NCI-H1694 treated with DMSO at 0.1 percent for 48 hours (cell line): Measurements from ENCODE around the gene PRSS56.
"Not testable (repeated sequence)": the region's sequence is repeated elsewhere in the genome, so short reads cannot be mapped to it uniquely, and the experiment has no call there.

ENCODE experiments used
- DNase-seq: peaks from one replicate; lab custom pipeline; 2025; lab: John Stamatoyannopoulos, UW

PRSS56 gene

DNA sequence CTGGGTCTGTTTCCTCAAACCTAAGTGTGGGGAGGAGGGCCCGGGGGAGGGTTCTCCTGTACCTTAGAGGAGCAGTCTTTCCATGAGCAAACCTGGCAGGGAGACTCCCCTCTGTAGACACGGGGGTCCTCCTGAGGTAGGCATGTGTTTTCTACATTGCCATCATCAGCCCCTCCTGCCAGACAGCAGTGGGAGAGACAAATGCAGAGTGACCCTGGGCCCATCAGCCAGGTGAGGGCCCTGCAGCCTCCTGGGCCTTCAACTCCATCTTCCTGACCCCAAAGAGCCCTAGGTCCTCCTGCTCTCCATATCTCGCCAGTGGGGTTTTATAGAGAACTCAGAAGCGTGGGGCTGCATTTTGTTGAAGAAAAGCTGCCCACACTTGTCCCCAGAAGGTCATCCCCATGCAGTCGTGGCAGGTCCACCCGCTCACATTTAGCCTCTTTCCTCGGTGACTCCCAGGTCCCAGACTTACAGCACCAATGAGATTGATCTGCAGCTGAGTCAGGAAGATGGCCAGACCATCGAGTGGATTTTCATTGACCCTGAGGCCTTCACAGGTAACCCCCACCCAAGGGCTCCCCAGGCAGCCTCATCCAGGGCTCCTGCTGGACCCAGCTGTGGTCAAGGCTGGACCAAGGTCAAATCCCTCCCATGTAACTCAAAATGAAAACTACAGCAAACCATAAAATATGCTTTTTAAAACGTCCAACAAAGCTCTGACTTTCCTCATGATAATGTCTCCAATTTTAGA, 21.9 kb downstream of the PRSS56 start:
- no peak for DNase-seq

DNA sequence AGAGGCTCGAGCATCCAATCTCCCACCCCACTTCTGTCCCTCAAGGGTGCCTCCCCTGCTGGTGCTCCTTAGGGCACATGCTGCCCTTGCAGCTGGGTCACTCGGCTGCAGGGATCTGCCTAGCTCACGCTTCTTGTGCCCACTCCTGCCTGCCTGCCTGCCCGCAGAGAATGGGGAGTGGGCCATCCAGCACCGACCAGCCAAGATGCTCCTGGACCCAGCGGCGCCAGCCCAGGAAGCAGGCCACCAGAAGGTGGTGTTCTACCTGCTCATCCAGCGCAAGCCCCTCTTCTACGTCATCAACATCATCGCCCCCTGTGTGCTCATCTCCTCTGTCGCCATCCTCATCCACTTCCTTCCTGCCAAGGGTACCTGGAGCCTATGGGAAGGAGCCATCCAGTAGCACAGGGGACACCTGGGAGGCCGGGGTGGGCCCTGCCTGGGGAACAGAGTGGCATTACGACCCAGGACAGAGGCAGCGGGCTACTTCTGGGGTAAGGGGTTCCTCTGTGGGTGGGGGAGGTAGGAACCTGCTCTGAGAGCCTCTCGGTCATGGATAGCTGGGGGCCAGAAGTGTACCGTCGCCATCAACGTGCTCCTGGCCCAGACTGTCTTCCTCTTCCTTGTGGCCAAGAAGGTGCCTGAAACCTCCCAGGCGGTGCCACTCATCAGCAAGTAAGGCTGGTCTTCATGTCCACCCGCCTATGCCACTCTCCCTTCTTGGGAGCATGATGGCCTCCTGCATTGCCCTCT, 22.7 kb downstream of the PRSS56 start:
- DNase-seq, result no peak

DNA sequence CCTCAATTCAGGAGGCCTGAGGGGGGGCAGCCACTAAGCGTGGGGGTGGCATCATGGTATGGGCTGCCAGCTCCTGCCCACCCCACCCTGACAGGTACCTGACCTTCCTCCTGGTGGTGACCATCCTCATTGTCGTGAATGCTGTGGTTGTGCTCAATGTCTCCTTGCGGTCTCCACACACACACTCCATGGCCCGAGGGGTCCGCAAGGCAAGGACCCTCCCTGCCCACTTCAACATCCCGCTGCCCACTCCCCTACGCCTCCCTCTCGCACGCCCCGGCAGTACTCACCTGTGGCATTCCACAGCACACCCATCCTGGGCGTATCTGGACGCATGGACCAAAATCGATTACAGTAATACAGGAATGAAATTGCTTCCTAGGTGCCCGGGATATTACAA, 23.3 kb downstream of the PRSS56 start:
- DNase-seq, result no peak

DNA sequence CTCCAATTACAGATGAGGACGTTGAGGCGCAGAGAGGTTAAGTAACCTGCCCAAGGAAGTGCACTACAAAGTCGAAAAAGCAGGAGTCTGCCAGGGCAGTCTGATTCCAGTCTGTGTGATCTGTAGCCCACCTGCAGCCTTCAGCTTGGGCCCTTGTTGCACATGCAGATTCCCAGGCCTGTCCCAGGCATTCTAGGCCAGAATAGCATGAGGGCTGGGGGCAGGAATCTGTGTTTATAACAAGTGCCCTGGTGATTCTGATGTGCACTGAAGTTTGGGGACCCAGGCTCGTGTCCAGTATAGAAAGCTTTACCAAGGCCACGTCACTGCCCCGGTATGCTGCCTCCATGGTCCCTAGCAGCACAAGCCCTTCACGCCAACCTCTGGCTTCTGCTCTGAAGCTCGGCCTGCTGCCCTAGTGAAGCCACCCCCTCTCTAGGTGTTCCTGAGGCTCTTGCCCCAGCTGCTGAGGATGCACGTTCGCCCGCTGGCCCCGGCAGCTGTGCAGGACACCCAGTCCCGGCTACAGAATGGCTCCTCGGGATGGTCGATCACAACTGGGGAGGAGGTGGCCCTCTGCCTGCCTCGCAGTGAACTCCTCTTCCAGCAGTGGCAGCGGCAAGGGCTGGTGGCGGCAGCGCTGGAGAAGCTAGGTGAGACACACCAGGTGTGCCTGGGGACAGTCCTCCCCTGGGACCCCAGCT, 23.9 kb downstream of the PRSS56 start:
- DNase-seq, result no peak

DNA sequence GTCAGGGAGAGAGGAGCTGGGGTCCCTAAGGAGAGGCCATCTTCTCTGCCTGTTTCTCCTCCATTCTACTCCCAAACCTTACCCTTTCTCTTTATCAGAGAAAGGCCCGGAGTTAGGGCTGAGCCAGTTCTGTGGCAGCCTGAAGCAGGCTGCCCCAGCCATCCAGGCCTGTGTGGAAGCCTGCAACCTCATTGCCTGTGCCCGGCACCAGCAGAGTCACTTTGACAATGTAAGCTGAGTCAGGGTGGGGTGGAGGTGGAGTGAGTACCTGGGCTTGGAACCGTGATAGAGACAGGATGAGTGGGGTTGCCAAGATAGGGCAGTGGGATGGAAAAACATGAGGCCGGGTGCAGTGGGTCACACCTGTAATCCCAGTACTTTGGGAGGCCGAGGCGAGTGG, 24.5 kb downstream of the PRSS56 start:
- DNase-seq, result no peak

DNA sequence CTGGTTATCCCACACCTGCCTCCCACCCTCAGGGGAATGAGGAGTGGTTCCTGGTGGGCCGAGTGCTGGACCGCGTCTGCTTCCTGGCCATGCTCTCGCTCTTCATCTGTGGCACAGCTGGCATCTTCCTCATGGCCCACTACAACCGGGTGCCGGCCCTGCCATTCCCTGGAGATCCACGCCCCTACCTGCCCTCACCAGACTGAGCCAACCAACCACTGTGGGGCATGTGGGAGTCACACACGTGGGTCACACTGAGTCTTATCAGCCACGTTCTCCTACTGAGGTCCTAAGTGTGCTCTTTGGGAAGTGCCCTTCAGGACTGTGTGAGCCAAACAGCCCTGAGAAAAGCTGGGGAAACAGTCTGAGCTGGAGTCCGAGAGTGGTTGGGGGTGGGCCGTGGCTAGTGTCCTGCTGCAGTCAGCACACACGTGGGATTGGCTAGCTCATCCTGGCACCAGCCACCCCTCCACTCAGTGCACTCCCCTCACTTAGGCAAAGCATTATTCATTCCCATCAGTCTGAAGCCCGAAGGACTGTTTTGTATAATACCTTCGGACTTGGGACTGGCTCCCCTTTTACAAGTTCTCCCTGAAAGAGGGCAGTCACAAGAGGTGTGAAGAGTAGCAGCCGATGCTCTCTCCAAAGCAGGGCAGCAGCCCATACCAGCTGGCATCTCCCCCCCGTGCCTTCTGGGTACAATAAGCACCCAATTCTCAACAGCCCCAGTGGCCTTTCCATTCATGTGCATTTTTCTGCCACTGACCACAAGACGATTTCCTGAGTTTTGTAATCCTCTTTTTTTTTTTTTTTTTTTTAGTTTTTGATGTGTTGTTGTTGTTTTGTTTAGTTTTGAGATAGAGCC, 25.6 kb downstream of the PRSS56 start:
- no peak for DNase-seq

DNA sequence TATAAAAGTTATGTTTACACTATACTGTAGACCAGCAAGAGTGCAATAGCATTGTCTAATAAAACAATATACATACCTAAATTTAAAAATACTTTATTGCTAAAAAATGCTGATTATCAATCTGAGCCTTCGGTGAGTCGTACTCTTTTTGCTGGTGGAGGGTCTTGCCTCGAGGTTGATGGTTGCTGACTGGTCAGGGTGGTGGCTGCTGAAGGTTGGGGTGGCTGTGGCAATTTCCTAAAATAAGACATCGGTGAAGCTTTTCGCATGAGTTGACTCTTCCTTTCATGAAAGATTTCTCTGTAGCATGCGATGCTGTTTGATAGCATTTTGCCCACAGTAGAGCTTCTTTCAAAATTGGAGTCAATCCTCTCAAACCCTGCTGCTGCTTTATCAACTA, 27.8 kb downstream of the PRSS56 start:
- DNase-seq, result no peak

DNA sequence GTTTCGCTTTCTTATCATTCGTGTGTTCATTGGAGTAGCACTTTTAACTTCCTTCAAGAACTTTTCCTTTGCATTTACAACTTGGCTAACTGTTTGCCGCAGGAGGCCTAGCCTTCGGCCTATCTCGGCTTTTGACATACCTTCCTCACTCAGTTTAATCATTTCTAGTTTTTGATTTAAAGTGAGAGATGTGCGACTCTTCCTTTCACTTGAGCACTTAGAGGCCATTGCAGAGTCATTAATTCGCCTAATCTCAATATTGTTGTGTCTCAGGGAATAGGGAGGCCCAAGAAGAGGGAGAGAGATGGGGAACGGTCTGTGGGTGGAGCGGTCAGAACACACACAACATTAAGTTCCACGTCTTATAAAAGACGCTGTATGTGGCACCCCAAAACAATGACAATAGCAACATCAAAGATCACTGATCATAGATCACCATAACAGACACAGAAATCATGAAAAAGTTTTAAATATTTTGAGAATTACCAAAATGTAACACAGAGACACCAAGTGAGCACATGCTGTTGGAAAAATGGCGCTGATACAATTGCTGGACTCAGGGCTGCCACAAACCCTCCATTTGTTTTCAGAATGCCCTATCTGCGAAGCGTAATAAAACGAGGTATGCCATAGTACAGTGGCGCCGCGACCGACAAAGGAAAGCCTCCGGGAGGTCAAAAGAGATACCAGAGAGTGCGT, 29.6 kb downstream of the PRSS56 start:
- DNase-seq, result no peak

DNA sequence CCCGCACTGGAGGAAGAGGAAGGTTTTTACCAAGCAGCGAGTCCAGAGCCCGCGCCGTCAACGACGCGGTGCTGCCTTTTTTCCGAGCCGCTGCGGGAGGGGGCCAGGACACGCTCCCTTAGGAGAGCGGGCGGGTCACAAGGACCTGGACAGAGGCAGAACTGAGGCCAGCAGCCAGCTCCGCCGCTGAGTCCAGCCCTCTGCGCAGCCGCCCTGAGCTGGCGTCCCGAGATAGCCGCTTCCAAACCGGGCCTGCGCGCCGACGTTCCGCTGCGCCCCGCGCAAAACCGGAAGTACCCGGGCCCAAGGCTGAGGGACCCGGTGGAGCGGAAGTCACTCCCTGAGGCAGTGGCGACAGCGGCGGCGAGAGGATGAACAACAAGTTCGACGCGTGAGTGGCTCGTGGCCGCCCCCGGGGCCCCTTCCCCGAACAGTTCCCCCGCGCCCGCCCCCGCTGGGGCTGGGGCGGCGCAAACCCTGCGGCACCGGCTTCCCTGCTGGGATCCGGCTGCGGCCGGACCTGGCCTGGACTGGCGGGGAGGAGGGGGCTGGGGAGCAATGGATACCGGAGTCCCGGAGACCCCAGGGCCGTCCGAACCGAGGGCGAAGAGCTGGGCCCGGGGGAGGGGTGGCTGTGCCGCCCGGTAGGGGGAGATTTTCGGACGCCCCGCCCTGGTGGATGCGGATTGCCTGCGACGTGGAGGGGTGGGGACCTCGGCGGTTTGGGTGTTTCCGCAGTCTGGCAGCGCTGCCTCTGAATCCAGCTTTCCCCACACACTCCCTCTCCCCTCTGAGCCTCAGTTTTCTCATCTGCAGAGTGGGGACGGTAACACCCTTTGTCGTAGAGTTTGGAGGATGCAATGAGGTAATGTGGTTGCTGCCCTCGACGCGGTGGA, 30.4 kb downstream of the PRSS56 start, which contains the start of the genes EIF4E2 and TIGD1:
Gene EIF4E2 (plus strand): TSS at position 336 of the 896 bp plus-strand sequence. CDS start 36 bp downstream, at position 372.
Gene TIGD1 (minus strand): TSS at position 204 of the 896 bp plus-strand sequence. CDS start 675 bp downstream, outside the sequence.
- DNase-seq, result peak; percentile 74

DNA sequence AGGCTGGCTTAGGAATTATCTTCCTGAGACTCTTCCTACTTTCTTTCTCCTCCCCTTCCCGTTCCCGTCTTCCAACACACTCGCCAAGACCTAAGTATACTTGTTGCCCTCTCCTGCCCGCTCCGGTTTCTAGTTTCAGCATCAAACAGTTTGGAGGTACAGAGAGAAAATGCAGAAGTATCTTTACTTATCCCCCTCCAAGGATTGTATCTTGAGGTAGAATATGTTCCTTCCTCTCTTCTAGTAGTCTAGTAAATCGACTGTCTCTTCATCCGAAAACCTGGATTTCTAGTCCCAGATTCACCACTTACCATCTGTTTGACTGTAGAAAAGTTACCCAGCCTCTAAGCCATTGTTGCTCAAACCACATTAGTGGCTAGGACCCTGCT, 31.1 kb downstream of the PRSS56 start:
- no peak for DNase-seq

DNA sequence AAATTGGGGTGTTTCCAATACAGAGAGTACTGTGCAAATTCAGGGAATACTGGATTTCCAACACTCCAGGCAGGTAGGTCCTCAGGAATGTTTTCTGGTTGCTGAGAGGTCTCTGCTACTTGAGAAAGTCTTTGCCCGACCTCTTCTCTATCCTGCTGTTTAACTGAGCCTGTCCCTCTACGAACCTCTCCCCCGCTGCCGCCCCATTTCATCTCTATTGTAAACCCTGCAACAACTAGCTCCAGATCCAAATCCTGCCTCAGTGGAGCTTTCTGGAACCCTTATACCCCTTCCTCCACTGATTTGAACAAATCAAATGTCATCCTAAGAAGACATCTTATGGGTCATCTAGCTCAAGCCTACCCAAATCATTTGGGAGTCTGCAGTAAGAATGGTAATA, 31.6 kb downstream of the PRSS56 start:
- no peak for DNase-seq

DNA sequence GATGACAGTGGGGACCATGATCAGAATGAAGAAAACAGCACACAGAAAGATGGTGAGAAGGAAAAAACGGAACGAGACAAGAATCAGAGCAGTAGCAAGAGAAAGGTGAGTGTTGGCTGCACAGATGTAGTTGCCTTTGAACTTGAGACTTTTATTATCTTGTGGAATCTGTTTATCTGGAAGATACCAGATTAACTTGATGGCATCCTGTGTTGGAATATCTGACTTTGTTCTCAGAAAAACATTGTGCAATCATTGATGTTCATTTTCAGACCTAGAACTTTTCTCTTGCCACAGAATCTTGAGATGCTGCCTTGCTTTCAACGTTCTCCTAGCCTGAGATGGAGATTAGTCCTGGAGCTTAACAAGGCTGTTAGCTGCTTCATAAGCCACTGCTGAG, 36.2 kb downstream of the PRSS56 start:
- DNase-seq, result no peak

DNA sequence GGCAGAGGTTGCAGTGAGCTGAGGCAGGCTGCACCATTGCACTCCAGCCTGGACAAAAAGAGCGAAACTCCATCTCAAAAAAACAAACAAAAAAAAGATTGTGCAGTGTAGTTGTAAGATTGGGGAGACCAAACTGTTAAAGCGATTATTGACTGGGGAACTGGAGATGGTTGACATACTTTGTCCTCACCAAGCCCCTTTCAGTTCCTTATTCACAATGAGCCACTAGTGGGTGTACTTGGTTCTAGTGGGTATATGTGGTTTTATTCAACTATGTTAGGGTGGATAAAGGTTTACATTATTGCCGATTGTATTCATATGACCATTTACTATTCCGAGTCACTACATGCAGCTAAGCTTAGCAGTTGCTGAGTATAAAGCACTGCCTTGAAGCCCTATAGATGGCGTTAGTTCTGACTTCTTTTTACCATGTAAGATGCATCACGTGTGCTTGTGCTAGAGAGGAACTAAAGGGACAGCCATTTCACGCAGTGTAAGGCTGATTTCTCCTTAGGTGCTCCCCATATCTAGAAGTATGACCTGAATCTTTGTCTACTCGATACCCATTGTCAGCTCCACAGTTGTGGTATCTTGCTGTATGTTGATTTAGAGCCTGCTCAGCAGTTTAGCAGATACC, 42.4 kb downstream of the PRSS56 start:
- no peak for DNase-seq

DNA sequence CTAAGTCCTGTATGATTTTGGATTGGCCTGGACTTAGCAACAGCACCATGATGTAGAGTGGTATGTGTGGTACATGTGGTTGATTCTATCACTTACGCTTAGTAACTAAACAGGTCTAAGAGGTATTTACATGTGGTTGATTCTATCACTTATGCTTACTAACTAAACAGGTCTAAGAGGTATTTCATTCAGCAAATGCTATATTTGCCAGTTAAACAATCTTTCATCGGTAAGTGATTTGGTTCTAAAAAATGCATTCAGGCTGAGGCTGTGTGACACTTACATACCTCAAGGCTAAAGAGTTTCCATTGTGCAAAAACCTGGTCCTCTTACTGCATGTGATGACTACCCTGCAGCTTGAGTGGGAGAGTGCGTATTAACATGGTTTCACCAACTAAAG, 43.4 kb downstream of the PRSS56 start:
- no peak for DNase-seq

DNA sequence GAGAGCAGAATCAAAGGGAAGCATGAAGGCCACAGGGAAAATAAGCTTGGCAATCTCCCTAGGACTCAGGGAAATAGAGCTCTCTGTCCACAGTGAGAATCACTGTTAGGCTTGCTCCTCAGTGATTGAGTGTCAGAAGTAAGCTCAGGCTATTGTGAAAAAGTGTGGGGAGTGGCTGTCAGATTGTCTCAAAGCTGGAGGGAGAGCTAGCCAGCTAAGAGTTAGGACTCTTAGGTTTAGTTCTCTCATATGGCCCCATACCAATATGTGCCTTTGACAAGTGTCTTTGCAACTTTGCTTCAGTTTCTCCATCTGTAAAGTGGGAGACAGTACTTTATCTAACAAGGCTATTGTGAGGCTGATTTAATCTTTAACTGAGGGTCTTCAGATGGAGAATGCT, 47.5 kb downstream of the PRSS56 start:
- no peak for DNase-seq

DNA sequence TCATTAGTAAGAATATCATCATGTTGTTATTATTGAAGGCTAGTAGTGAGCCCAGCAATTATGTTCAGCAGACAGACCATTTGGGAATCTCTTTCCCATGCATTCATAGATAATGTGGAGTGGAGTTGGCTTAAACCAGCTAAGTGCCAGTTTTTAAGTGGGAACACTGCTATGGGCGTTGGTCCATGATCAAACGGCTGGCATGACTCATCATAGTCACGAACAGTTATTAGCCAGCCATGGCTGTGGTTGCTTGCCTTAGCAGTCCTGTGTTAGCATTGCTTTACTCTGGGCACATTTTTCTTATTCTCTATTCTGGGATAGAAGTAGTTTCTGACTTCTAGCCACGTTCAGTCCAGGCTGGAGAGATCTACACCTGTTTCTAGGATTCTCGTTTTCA, 48.0 kb downstream of the PRSS56 start:
- no peak for DNase-seq

DNA sequence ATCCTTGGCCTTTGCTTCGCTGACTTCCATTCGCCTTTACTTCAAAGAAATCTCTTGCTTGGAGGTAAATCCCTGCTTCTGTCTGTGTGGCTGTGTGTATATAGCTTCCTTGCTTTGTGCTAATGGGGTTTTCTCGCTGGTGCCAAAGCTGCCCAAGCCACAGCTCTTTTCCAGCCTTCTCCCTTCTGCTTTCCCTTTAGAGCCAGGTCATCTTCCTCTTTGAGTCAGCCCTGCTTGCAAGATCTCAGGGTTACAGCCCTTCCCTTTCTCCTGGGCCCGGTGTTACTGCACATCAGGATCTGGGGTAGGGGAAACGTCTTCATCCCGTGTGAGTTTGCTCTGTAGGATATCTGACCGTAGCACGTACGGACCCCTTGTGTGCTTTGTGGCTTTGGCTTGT, 49.4 kb downstream of the PRSS56 start:
- DNase-seq, result no peak

DNA sequence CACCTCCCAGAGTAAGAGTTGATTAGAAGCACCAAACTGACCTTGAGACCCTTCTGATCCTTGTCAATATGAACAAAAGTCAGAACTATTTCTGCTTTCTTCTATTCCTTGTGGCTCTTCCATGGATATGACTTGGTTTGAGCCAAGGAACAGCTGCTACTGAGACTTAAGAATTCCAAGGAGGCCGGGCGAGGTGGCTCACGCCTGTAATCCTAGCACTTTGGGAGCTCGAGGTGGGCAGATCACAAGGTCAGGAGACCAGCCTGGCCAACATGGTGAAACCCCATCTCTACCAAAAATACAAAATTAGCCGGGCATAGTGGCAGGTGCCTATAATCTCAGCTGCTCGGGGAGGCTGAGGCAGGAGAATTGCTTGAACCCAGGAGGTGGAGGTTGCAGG, 50.3 kb downstream of the PRSS56 start:
- not testable (repeated sequence) for DNase-seq

DNA sequence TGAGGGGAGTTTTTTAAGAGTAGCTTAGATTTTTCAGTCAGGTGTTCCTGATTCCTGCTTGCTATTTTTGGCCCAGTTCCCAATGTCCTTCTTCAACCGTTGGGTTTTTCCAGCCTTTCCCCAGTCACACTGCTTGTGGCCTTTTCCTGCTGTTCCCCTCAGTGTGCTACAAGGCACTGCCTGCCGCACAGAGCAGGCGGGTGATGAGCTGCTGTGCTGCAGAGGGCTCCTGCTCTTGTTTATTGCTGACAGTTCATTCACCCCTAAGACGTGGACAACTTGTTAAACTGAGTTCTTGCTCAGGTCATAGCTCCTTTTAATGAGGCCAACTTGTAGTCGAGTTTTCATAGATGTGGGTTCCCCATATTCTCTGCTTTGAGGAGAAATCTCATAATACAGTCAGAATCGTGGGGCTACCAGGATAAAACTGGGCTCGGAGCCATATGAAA, 50.9 kb downstream of the PRSS56 start:
- no peak for DNase-seq

DNA sequence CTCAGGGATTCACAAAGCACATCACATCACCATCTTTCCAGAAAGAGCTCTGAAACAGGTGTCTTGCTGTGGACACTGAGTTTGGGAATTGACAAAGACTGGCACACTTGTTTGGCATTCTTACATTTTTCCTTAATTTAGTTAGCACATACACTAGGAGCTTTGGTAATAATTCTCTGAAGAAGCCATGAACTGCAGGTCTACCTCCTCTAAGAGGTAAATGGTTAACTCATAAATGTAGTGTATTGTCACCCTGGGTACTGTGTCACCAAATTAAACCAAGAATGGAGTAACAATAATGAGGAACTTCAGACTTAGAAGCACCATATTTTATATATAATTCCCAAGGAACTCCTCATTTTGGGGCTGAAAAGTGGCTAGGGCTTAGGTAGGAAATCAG, 52.9 kb downstream of the PRSS56 start:
- no peak for DNase-seq
